Esophagus mucosa (tissue), 1 donor: ENCODE data around the gene NUDCD3. TPM values are rescaled to one million over a fixed set of nuclear protein-coding genes. Genes with fewer than 3 reads are reported as not detected.
"Not testable (repeated sequence)": the region's sequence is repeated elsewhere in the genome, so short reads cannot be mapped to it uniquely, and the experiment has no call there.

Experiments used
- ATAC-seq: fragments of 200-7000 bp; cut with Tn5 transposase; one replicate; pipeline ENCODE4 v1.9.1; 2020
- total RNA-seq: library from RNA; stranded (reverse); gene quantifications from one replicate; pipeline ENCODE4 v1.2.4, GENCODE V29; 2023
- donor health status: DM: yes; HTN: yes; CAD: no.

The NUDCD3 gene
- total RNA-seq, 1 donor from 2014 or later: 68.9 TPM

DNA sequence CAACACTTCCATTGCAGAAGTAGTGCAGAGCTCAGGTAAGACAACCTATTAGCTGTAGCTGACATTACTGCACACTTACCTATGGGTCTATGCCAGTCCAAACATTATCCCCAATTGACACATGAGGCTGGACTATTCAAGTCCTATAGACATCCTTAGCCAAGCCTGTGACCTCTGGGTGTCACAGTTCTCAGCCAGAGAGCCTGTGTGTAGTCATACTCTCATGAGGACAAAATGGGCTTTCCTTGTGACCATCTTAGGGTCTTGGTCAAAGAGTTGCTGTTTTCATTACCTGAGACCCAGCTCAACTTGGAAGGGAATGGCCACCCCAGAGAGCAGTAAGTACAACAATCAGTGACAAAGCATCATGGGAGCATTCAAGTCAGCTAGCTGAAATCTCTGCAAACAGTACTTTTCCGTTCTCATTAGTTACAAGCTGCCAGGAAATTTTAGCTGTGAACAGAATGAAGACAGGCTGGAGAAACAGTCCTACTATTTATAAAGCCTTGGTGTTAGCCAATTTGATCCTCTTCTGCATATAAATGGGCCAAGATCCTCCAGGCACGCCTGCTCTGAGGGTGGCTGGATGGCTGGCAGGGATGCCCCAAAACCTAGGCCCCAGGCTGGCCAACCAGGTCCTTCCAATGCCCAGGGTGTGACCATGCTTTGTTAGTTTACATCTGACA is 44.3 kb downstream of the NUDCD3 start:
- ATAC-seq: no peak

- no peak for ATAC-seq
These were observed 49.4 kb downstream of the NUDCD3 start for GRCh38 chr7:44441079-44441478.

GRCh38 chr7:44440577-44441078 is 49.8 kb downstream of the NUDCD3 start:
- no peak for ATAC-seq

GRCh38 chr7:44439926-44440325 is 50.5 kb downstream of the NUDCD3 start:
- ATAC-seq: no peak

DNA sequence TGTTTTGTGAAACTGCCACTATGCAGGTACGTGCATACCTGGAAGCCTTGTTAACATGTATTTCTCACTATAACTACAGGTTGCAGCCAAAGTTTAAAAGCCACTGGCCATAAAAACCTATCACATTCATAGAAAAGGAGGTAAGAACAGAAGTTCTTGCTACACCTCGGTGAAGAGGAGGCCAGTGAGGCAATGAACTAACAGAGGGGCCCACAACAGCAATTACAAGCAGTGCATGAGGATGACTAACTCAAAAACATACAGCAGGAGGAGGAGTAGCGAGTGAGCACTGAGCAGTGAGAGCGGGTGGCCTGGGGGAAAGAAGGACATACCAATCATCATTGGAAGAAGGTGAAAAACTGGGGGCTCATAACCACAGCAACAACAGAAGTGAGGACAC is 51.6 kb downstream of the NUDCD3 start:
- ATAC-seq: no peak

GRCh38 chr7:44434201-44434600 is 56.3 kb downstream of the NUDCD3 start:
- no peak for ATAC-seq

- ATAC-seq: peak; percentile 35
These were observed 57.0 kb downstream of the NUDCD3 start for GRCh38 chr7:44433255-44434022.

- ATAC-seq: no peak
These were observed 58.0 kb downstream of the NUDCD3 start for GRCh38 chr7:44432381-44432977.

DNA sequence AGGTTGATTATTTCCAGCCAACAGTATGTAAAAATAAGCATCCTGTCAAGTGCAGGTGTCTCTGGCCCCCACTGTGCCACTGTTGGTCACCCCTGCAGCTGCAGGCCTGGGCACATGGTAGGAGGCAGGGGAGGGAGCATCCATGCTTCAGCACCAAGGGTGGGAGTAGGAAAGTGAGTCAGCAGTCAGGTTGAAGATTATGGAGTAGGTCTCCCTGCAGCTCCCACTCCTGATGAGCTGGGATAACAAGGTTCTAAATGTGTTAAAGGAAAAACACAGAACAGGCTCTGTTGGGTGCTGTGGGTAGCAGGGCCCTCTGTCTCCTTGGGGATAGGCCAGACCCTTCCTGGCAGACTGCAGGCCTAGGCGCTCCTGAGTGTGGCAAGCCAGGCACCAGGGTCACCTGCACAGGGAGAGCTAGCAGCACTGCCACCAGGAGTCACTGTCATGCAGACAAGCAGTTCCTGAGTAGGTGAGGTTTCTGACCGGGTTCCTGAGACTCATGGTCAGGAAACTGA is 59.3 kb downstream of the NUDCD3 start:
- ATAC-seq: no peak

DNA sequence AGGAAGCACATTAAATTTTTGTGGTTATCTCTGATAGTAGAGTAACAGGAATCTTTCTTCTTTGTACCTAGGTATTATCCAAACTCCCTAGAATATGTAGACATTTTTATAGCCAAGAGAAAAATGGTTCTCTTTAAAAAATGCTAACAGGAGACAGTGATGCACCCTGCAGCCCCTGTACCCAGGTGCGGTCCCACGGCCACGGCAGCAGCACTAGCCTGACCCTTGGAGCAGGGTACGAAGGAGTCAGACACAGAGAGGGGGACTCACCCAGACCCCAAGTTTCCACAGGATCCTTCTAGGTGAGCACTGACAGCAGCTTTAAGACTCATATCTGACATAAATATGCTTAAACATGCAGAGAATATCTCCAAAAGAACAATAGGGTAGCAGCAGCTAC is 60.4 kb downstream of the NUDCD3 start:
- no peak for ATAC-seq

GRCh38 chr7:44424762-44425161 is 65.7 kb downstream of the NUDCD3 start:
- not testable (repeated sequence) for ATAC-seq

DNA sequence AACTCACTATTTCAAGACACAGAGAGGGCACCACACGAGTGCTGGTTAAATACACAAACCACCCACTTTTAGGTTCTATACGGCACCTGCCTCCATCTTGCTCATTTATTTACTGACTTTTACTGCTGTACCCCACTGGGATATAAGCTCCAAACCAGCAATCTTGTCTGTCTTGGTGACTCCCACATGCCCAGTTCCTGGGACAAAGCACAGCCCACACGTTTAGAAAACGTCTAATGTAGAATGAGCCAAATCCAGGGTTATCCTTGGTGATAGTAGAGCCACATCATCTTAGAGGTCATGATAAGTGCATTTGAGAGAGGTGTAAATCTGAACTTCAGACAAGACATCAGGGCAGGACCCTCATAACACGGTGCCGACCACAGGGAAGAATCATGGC is 73.5 kb downstream of the NUDCD3 start:
- ATAC-seq: no peak

GRCh38 chr7:44415510-44415909 is 74.9 kb downstream of the NUDCD3 start:
- no peak for ATAC-seq

DNA sequence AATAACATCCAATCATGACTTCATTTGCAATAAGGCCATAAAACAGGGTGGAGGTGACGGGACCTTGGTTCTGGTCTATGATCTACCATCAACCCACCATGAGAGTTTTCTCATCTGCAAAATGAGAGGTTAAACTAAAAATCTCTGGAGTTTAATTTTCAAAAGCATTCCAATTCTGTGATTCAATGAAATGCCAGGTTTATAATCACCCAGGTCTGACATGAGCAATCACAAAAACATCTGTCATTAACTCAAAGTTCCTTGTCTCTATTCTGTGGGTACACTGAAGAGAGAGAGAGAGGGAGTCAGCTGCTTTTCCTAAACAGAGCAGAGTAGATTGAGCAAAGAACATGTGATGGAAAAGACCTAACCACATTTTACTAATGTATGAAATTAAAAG is 75.4 kb downstream of the NUDCD3 start:
- ATAC-seq: peak; percentile 44

GRCh38 chr7:44411306-44411705 is 79.2 kb downstream of the NUDCD3 start:
- ATAC-seq: no peak

DNA sequence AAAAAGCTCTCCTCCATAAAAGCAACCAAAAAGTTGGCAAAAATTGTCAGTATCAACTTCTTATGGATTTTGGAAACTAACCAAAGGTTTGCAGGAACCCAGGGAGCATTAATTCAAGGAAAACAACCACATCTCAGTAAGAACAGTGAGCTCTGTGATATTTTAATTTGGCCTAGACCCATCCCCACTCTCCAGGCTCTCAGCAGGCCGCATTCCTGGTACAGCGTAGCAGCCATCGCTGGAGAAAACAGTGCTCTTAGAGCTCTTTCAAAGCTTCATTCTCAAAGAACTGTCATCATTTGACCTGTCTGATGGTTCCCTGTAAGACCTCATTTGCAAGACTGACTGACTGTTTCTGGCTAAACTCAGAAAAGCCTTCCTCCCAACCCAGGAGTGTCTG is 81.9 kb downstream of the NUDCD3 start:
- ATAC-seq: no peak

DNA sequence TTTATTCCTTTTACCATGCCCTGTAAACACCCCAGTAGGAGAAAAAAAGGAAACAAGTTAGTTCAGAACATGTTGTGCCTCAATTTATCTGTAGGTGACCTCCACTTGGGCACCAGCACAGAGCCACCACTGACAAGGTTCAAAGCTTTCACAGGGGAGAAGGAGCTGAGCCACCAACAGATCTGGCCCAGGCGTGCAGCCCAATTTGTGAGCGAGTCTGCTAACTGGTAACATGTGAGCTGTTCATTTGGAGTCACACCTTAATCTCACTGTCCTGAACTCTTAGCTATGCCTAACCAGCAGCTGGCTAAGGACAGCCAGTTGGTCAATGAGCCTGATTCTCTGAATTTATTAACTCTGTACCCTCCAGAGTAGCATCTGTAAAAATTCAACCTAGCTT is 86.7 kb downstream of the NUDCD3 start:
- ATAC-seq: no peak

DNA sequence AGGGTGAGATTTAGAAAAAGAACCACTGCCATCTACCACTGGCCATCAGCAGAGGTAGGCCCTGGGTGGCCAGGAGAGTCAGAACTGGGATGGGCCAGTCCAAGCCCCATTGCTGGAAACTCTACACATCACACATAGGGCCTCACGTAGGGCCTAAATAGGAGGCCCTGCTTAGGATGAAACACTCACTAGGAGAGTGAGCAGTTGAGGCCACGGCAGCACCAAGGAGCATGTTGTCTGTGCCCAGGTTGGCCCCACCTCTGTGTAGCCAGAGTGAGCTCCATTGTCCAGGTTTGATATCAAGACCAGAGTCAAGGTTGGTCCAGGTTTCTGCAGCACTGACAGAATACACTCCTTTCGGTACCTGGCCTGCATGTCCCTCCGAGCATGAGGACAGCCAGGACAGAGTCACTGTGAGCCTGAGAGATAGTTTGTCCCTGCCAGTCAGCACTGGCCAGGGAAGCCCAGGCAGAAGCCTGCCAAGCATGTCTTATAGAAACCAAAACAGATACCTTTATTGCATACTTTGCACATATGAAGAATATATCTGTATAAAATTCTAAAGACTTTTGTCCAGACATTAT is 87.2 kb downstream of the NUDCD3 start:
- ATAC-seq: no peak

DNA sequence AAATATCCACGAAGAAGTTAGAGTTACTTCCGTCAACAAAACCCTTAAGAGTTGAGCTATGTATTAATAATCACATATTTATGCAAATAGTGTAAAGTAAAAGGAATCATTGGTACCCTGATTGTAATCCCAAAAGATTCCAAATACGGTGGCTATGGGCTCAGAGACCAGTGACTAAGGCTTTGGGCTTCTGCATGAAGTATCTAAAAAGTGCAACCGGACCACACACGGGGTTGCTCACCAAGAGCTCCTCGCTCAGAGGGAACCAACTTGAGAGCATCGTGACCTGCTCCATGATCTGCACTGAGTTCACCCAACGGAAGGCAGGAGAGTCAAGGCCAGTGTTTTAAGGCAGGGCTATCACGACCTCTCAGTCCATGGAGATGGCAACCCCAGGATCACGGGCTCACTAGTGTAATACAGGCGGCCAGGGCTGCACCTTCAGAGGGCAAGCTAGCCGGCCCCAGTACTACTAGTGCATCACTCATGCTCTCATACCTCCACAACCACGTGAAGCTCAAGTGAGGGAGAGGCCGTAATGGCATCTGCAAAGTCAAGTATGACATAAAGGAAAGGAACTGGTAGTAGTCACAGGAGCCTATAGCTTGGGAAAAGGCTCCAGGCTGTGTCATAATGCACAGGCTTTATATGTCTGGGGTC is 87.9 kb downstream of the NUDCD3 start:
- ATAC-seq: no peak

DNA sequence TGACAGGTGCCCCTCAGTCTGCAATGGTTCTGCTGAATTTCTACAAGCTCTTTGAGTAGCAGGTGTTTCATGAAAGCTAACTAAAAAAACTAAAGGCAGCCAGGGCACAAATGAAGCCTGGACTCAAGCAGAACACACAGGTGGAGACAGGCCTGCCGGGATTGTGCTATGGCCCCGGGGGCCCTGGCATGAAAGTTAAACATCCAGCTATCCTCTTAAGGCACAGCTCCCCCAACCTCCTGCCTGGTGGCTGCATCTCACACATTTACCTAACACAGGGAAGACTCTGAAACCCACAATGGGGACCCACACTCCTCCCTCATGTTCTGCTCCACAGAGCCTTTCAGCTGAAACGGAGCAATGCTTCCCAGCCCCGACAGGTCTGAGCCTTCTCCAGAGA is 88.8 kb downstream of the NUDCD3 start:
- no peak for ATAC-seq

- no peak for ATAC-seq
These were observed 90.4 kb downstream of the NUDCD3 start for GRCh38 chr7:44400033-44400511.

- ATAC-seq: no peak
These were observed 91.4 kb downstream of the NUDCD3 start for GRCh38 chr7:44398953-44399574.
